Cerebellar nuclear complex (tissue), 1 donor: ENCODE measurements around the gene ELP4.
"Not testable (repeated sequence)": the region's sequence is repeated elsewhere in the genome, so short reads cannot be mapped to it uniquely, and the experiment has no call there.

Experiments
- DNase-seq, 2 experiments: peaks; one replicate each; lab custom pipeline; 2025; lab: John Stamatoyannopoulos, UW

The ELP4 gene

GRCh38 chr11:31555938-31556337 lies 46.4 kb downstream of the ELP4 start:
- no peak for DNase-seq

GRCh38 chr11:31558001-31558400 lies 48.4 kb downstream of the ELP4 start:
- peak in 1 of 2 experiments; percentile 44 for DNase-seq

GRCh38 chr11:31560842-31561476 lies 51.4 kb downstream of the ELP4 start:
- no peak for DNase-seq

GRCh38 chr11:31564517-31564916 lies 55.0 kb downstream of the ELP4 start:
- DNase-seq, result not testable (repeated sequence)

GRCh38 chr11:31574133-31574532 lies 64.6 kb downstream of the ELP4 start:
- not testable (repeated sequence) for DNase-seq

GRCh38 chr11:31575764-31576163 lies 66.2 kb downstream of the ELP4 start:
- DNase-seq, result not testable (repeated sequence)

GRCh38 chr11:31579412-31579811 lies 69.8 kb downstream of the ELP4 start:
- DNase-seq, result not testable (repeated sequence)

GRCh38 chr11:31582697-31583096 lies 73.1 kb downstream of the ELP4 start:
- no peak for DNase-seq

GRCh38 chr11:31598454-31598853 lies 88.9 kb downstream of the ELP4 start:
- no peak for DNase-seq

- no peak for DNase-seq
These were observed 92.2 kb downstream of the ELP4 start for GRCh38 chr11:31601635-31602282.

GRCh38 chr11:31606893-31607292 lies 97.3 kb downstream of the ELP4 start:
- no peak for DNase-seq

GRCh38 chr11:31607914-31608313 lies 98.3 kb downstream of the ELP4 start:
- DNase-seq, result no peak

GRCh38 chr11:31608995-31609394 lies 99.4 kb downstream of the ELP4 start:
- DNase-seq, result no peak

GRCh38 chr11:31610544-31610943 lies 101.0 kb downstream of the ELP4 start:
- DNase-seq, result no peak

- DNase-seq, result no peak
These were observed 107.7 kb downstream of the ELP4 start for GRCh38 chr11:31617246-31617645.

- no peak for DNase-seq
These were observed 110.4 kb downstream of the ELP4 start for GRCh38 chr11:31619980-31620379.

- no peak for DNase-seq
These were observed 110.9 kb downstream of the ELP4 start for GRCh38 chr11:31620434-31620833.

GRCh38 chr11:31625868-31626267 lies 116.3 kb downstream of the ELP4 start:
- DNase-seq, result no peak

- DNase-seq, result no peak
These were observed 118.5 kb downstream of the ELP4 start for GRCh38 chr11:31628111-31628510.

GRCh38 chr11:31636983-31637382 lies 127.4 kb downstream of the ELP4 start:
- no peak for DNase-seq

GRCh38 chr11:31640611-31641010 lies 131.0 kb downstream of the ELP4 start:
- DNase-seq, result peak in 1 of 2 experiments; percentile 73

- peak in 1 of 2 experiments; percentile 65 for DNase-seq
These were observed 132.0 kb downstream of the ELP4 start for GRCh38 chr11:31641477-31642062.

- peak in 1 of 2 experiments; percentile 12 for DNase-seq
These were observed 134.3 kb downstream of the ELP4 start for GRCh38 chr11:31643857-31644256.
